HK-2 (cell line): ENCODE measurements around the gene TLR10.
"Not testable (repeated sequence)": the region's sequence is repeated elsewhere in the genome, so short reads cannot be mapped to it uniquely, and the experiment has no call there.

ENCODE experiments used
- DNase-seq: peaks from one replicate; pipeline ENCODE4 v3.0.0-alpha.2; 2018; ENCODE audit not compliant: unreplicated experiment

TLR10 gene

GRCh38 chr4:38766940-38767339 lies 15.8 kb downstream of the TLR10 start:
- DNase-seq: not testable (repeated sequence)

GRCh38 chr4:38765382-38765781 lies 17.4 kb downstream of the TLR10 start:
- no peak for DNase-seq

- no peak for DNase-seq
Observed at GRCh38 chr4:38764277-38764676, 18.5 kb downstream of the TLR10 start.

- DNase-seq: no peak
Observed at GRCh38 chr4:38762560-38762959, 20.2 kb downstream of the TLR10 start.

- DNase-seq: no peak
Observed at GRCh38 chr4:38759790-38760122, 23.0 kb downstream of the TLR10 start.

- DNase-seq: peak; percentile 54
Observed at GRCh38 chr4:38759113-38759789, 23.5 kb downstream of the TLR10 start.

- no peak for DNase-seq
Observed at GRCh38 chr4:38757945-38758600, 24.7 kb downstream of the TLR10 start.

- peak; percentile 84 for DNase-seq
Observed at GRCh38 chr4:38752941-38753806, 29.6 kb downstream of the TLR10 start.

- DNase-seq: peak; percentile 18
Observed at GRCh38 chr4:38752372-38752940, 30.3 kb downstream of the TLR10 start.

GRCh38 chr4:38751341-38752010 lies 31.3 kb downstream of the TLR10 start:
- no peak for DNase-seq

GRCh38 chr4:38749336-38749735 lies 33.5 kb downstream of the TLR10 start:
- DNase-seq: no peak

GRCh38 chr4:38747629-38748028 lies 35.2 kb downstream of the TLR10 start:
- no peak for DNase-seq

GRCh38 chr4:38745881-38746280 lies 36.9 kb downstream of the TLR10 start:
- no peak for DNase-seq

- DNase-seq: no peak
Observed at GRCh38 chr4:38743866-38744265, 38.9 kb downstream of the TLR10 start.

GRCh38 chr4:38740303-38740702 lies 42.5 kb downstream of the TLR10 start:
- DNase-seq: no peak

- no peak for DNase-seq
Observed at GRCh38 chr4:38738940-38739803, 43.6 kb downstream of the TLR10 start.

GRCh38 chr4:38735870-38736269 lies 46.9 kb downstream of the TLR10 start:
- no peak for DNase-seq

- no peak for DNase-seq
Observed at GRCh38 chr4:38734911-38735310, 47.9 kb downstream of the TLR10 start.

GRCh38 chr4:38734446-38734845 lies 48.3 kb downstream of the TLR10 start:
- no peak for DNase-seq

- no peak for DNase-seq
Observed at GRCh38 chr4:38733663-38734062, 49.1 kb downstream of the TLR10 start.
